Activated CD4-positive, alpha-beta memory T cell treated with anti-CD3 and anti-CD28 coated beads for 36 hours (primary cell): Measurements from ENCODE around the gene CYYR1. TPM values are rescaled to one million over a fixed set of nuclear protein-coding genes. Genes with fewer than 3 reads are reported as not detected.

Experiments
- CTCF ChIA-PET: fragments of 350-600 bp; sonication (Branson Sonifier 250); formaldehyde crosslinking; loops from one replicate; lab custom pipeline; 2021; ENCODE audit warnings: antibody characterized with exemption, inconsistent platforms; lab: Charles Lee
- POLR2A ChIA-PET: fragments of 350-600 bp; sonication (Branson Sonifier 250); formaldehyde crosslinking; loops from one replicate; lab custom pipeline; 2021; ENCODE audit warnings: antibody characterized with exemption; lab: Charles Lee
- DNase-seq: peaks from one replicate; pipeline ENCODE4 v3.0.0-alpha.2; 2020
- H3K27ac Mint-ChIP-seq: one replicate; pipeline ENCODE4 v1.8.0; 2021; ENCODE audit warnings: mixed read lengths
- H3K27me3 Mint-ChIP-seq: one replicate; pipeline ENCODE4 v1.8.0; 2021; ENCODE audit warnings: mixed read lengths
- H3K36me3 Mint-ChIP-seq: one replicate; pipeline ENCODE4 v1.8.0; 2021; ENCODE audit warnings: mixed read lengths
- H3K4me1 Mint-ChIP-seq: one replicate; pipeline ENCODE4 v1.8.0; 2021; ENCODE audit warnings: low read depth, mixed read lengths
- H3K4me3 Mint-ChIP-seq: one replicate; pipeline ENCODE4 v1.8.0; 2021; ENCODE audit warnings: mild to moderate bottlenecking, mixed read lengths
- H3K9me3 Mint-ChIP-seq: one replicate; pipeline ENCODE4 v1.8.0; 2021; ENCODE audit warnings: mixed read lengths
- intact Hi-C: fragments of 100-400 bp; cut with micrococcal nuclease; formaldehyde crosslinking; loops from one replicate; pipeline ENCODE4 v1.15.1; 2023
- total RNA-seq, 2 experiments: library from RNA; stranded (reverse); gene quantifications; one replicate each; pipeline ENCODE4 v1.2.3, GENCODE V29; 2021

Gene CYYR1
- total RNA-seq, 2 experiments from 2014 or later, result not detected

GRCh38 chr21:26445440-26445839, 127.6 kb downstream of the CYYR1 start:
- Mint-ChIP-seq H3K9me3 (no peaks in the 10 kb centered on the region), H3K4me1 (no peaks in the 10 kb centered on the region), H3K27me3 (no peaks in the 10 kb centered on the region), H3K27ac (no peak overlapping the region), H3K4me3 (no peak overlapping the region), H3K36me3 (no peaks in the 10 kb centered on the region)
- intact Hi-C loops, result no loop called here
- no peak for DNase-seq
- POLR2A ChIA-PET, result no interaction called here
- CTCF ChIA-PET, result no interaction called here

GRCh38 chr21:26444646-26445045, 128.4 kb downstream of the CYYR1 start:
- Mint-ChIP-seq H3K4me3 (no peak overlapping the region), H3K4me1 (no peaks in the 10 kb centered on the region), H3K36me3 (no peaks in the 10 kb centered on the region), H3K27me3 (no peaks in the 10 kb centered on the region), H3K27ac (no peak overlapping the region), H3K9me3 (no peaks in the 10 kb centered on the region)
- ChIA-PET CTCF (no interaction called here), POLR2A (no interaction called here)
- DNase-seq, result no peak
- intact Hi-C loops, result no loop called here

- Mint-ChIP-seq H3K4me3 (no peak overlapping the region), H3K9me3 (no peaks in the 10 kb centered on the region), H3K4me1 (no peaks in the 10 kb centered on the region), H3K27me3 (no peaks in the 10 kb centered on the region), H3K27ac (no peak overlapping the region), H3K36me3 (no peaks in the 10 kb centered on the region)
- POLR2A ChIA-PET, result no interaction called here
- no peak for DNase-seq
- intact Hi-C loops, result no loop called here
- CTCF ChIA-PET, result no interaction called here
Observed at GRCh38 chr21:26443867-26444266, 129.2 kb downstream of the CYYR1 start.

DNA sequence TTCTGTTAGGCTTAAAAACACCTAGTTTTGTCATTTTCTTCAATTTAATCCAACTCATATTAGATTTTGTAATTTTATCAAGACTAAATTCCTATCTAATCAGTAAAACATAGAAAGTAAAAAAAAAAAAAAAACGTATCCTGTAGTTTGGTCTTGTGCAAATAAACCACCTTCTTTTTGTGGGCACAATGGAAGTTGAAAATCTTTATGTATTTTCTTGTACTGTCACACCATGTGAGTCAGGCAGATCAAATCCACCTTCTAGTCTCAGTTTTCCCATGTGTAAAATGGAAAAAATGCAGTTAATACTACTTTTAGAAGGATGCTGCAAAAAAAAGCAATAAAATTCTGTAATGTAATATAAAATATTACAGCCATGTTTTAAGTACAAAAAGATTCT, 129.8 kb downstream of the CYYR1 start:
- ChIA-PET CTCF (no interaction called here), POLR2A (no interaction called here)
- intact Hi-C loops, result no loop called here
- no peaks in the 10 kb centered on the region for H3K36me3 Mint-ChIP-seq
- no peak overlapping the region for H3K27ac Mint-ChIP-seq
- H3K4me1 Mint-ChIP-seq, result no peaks in the 10 kb centered on the region
- no peak for DNase-seq
- H3K27me3 Mint-ChIP-seq, result no peaks in the 10 kb centered on the region
- no peak overlapping the region for H3K4me3 Mint-ChIP-seq
- no peaks in the 10 kb centered on the region for H3K9me3 Mint-ChIP-seq

DNA sequence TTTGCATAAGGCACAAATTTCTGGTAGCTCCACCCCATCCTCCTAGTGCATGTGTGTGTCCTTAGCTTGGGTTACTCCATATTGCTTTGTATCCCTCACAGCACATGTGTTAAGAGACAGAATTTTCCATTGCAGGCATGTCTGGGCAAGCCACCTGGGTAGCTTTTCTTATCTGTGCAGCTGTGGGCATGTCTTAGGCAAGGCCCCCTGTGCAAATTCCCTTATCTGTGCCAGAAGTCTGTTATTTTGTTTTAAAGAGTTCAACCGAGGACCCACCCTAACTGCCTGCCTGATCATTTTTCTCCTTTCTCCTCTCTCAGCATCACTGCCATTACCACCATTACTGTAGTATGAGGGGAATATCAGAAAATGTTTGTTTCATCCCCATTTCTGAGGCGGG, 131.9 kb downstream of the CYYR1 start:
- no peaks in the 10 kb centered on the region for H3K36me3 Mint-ChIP-seq
- H3K4me1 Mint-ChIP-seq, result no peaks in the 10 kb centered on the region
- H3K27me3 Mint-ChIP-seq, result no peaks in the 10 kb centered on the region
- no peak for DNase-seq
- H3K4me3 Mint-ChIP-seq, result no peak overlapping the region
- no peak overlapping the region for H3K27ac Mint-ChIP-seq
- ChIA-PET POLR2A (no interaction called here), CTCF (no interaction called here)
- no peaks in the 10 kb centered on the region for H3K9me3 Mint-ChIP-seq
- intact Hi-C loops, result no loop called here

DNA sequence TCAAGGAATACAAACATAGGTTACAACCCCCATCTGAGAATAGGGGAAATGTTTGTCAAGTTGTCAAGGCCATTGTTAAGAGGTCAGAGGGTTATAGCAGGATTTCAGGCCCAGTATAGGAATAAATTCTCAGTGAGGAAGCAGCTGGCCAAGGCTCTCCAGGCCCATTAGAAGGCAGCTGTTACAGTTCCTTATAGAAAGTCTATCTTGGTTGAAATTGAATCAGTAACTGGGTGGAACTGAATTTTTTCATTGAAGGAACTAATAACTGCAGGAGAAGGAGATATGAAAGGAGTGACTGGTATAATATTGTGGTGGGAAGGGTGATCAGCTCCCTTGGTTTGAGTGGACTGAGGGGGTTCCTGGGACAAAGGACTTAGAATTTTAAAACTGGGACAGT, 134.1 kb downstream of the CYYR1 start:
- POLR2A ChIA-PET, result no interaction called here
- no peak overlapping the region for H3K27ac Mint-ChIP-seq
- CTCF ChIA-PET, result no interaction called here

DNA sequence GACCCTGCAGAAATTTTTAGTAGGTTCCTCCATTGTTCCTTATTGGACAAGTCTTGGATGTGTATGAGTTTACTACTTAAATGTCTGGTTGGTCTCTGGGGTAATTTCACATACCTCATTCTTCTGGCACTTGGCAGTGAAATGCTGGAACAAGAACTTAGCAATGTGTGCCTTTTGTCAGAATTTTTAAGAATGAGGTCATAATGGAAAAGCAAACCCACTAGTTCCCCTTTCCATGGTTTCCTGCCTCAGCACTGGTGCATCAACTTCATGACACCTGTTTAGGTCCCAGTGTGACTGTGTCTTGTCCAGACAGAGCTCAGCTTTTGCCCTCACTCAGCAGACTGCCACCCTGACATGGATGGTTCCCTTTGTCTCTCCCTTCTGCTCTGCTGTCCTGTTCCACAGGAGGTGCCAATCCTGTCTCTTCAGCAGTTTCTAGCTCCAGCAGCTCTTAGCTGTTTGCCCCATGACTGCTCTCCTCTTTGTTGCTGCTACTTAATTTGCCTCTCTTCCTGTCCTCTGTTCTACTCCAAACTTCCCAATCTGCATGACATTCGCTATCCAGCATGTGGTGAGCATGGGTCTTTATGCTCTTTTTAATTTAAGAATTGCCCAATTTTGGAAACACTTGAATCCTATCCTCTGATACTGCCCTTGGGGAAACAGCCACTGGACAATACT, 135.6 kb downstream of the CYYR1 start:
- H3K9me3 Mint-ChIP-seq, result no peaks in the 10 kb centered on the region
- ChIA-PET CTCF (no interaction called here), POLR2A (no interaction called here)
- no peak for DNase-seq
- intact Hi-C loops, result no loop called here
- no peaks in the 10 kb centered on the region for H3K27me3 Mint-ChIP-seq
- H3K4me3 Mint-ChIP-seq, result no peak overlapping the region
- H3K36me3 Mint-ChIP-seq, result no peaks in the 10 kb centered on the region
- no peaks in the 10 kb centered on the region for H3K4me1 Mint-ChIP-seq
- no peak overlapping the region for H3K27ac Mint-ChIP-seq

More for the DNA sequence above, 134.1 kb downstream of the CYYR1 start:
- Mint-ChIP-seq H3K9me3 (no peaks in the 10 kb centered on the region), H3K4me1 (no peaks in the 10 kb centered on the region), H3K4me3 (no peak overlapping the region), H3K27me3 (no peaks in the 10 kb centered on the region), H3K36me3 (no peaks in the 10 kb centered on the region)
- intact Hi-C loops, result no loop called here
- DNase-seq, result no peak

DNA sequence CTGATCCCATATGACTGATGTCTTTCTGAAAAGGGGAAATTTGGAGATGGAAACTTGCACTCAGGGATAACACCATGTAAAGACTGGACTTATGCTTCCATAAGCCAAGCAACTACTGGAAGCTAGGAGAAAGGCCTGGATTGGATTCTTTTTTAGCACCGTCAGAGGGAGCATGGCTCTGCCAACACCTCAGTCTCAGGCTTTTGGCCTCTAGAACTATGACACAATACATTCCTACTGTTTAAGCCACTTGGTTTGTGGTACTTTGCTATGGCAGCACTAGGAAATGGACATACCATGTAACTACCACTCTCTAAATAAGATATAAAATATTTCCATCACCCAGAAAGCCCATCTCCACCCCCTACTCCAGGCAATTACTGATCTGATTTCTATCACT, 139.7 kb downstream of the CYYR1 start:
- CTCF ChIA-PET, result no interaction called here
- H3K4me3 Mint-ChIP-seq, result no peak overlapping the region
- DNase-seq, result no peak
- no peaks in the 10 kb centered on the region for H3K27me3 Mint-ChIP-seq
- H3K9me3 Mint-ChIP-seq, result no peaks in the 10 kb centered on the region
- no peak overlapping the region for H3K27ac Mint-ChIP-seq
- intact Hi-C loops, result no loop called here
- no peaks in the 10 kb centered on the region for H3K4me1 Mint-ChIP-seq
- POLR2A ChIA-PET, result no interaction called here
- no peaks in the 10 kb centered on the region for H3K36me3 Mint-ChIP-seq

- Mint-ChIP-seq H3K9me3 (no peaks in the 10 kb centered on the region), H3K27me3 (no peaks in the 10 kb centered on the region), H3K4me1 (no peaks in the 10 kb centered on the region), H3K4me3 (no peak overlapping the region), H3K36me3 (no peaks in the 10 kb centered on the region), H3K27ac (no peak overlapping the region)
- ChIA-PET CTCF (no interaction called here), POLR2A (no interaction called here)
- DNase-seq, result no peak
- intact Hi-C loops, result no loop called here
Observed at GRCh38 chr21:26432410-26432809, 140.7 kb downstream of the CYYR1 start.

DNA sequence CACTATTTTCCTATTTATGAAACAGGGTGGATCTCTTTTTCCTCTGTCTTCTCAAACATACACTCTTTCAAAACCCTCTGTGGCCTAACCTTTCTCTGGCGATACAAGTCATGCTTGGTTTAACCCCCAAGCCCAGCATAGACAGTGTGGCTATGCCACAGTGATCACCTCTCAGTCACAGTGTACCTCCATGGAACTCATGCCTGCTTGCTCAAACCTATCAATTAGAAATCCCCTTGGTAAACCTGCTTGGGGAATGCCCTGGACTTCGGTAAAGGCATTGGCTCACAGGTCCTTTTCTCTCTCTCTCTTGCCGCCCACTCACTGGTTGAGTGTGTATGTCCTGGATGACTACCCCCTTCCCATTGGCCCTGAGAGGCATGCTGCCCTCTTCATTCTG, 147.5 kb downstream of the CYYR1 start:
- Mint-ChIP-seq H3K27me3 (no peaks in the 10 kb centered on the region), H3K4me1 (no peaks in the 10 kb centered on the region), H3K9me3 (no peaks in the 10 kb centered on the region), H3K27ac (no peak overlapping the region), H3K36me3 (no peaks in the 10 kb centered on the region), H3K4me3 (no peak overlapping the region)
- ChIA-PET POLR2A (no interaction called here), CTCF (no interaction called here)
- intact Hi-C loops, result no loop called here
- peak; percentile 9 for DNase-seq

DNA sequence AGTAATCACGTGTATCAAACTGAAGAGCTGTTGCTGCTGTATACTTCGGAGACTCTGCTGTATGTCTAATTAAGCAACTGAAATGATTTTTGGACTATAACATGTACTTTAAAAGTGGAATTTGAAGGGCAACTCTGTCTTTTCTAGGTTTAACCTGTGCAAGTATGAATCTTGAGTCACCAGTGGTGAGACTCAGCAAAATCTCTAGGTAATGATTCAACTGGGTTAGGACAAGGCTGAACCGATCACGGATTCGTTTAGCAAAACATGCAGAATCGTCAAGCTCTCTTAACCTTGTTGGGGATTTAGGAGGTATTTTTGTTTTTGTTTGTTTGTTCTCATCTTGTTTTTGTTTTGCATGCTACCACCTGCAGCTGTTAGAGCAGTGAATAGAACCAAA, 149.6 kb downstream of the CYYR1 start:
- Mint-ChIP-seq H3K27ac (no peak overlapping the region), H3K36me3 (no peaks in the 10 kb centered on the region), H3K4me1 (no peaks in the 10 kb centered on the region), H3K27me3 (no peaks in the 10 kb centered on the region), H3K9me3 (no peaks in the 10 kb centered on the region), H3K4me3 (no peak overlapping the region)
- ChIA-PET CTCF (no interaction called here), POLR2A (no interaction called here)
- DNase-seq, result no peak
- intact Hi-C loops, result no loop called here

DNA sequence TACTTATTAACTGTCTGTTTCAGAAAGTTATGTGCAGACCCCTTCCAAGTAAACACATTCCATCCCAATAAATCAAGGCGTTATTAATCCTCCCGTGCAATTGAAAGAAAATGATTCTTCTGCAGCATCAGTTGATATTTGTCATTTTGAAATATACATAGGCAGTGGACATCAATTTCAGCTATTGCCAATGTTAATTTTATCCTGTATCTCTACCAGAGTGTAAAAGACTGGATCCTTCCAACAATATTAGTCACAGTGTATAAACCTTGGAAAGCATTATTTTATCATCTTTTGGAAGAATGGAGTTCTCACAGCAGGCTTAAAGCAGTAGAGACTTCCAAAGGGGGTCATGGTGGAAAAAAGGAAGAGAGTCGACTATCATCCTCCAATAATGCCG, 150.4 kb downstream of the CYYR1 start:
- no peaks in the 10 kb centered on the region for H3K9me3 Mint-ChIP-seq
- no peak overlapping the region for H3K4me3 Mint-ChIP-seq
- no peaks in the 10 kb centered on the region for H3K4me1 Mint-ChIP-seq
- H3K27me3 Mint-ChIP-seq, result no peaks in the 10 kb centered on the region
- ChIA-PET POLR2A (no interaction called here), CTCF (no interaction called here)
- intact Hi-C loops, result no loop called here
- H3K27ac Mint-ChIP-seq, result no peak overlapping the region
- DNase-seq, result no peak
- H3K36me3 Mint-ChIP-seq, result no peaks in the 10 kb centered on the region

DNA sequence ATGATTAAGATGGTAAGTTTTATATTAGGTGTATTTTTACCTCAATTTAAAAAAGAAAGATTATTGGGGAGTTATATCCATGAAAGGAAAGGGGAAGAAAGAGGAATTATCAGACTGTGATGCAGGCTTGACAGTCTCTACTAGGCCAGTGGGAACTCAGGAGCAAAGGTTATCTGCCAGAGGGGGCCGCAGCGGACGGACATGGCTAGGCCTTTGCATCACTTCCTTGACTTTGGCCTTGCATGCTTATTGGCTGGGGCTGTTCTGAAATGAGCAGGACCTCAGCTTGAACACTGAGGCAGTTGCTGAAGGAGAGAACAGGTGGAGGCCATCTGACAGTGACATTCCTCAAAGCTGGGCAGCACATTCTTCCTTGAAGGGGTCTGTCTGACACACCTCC, 150.9 kb downstream of the CYYR1 start:
- ChIA-PET CTCF (no interaction called here), POLR2A (no interaction called here)
- no peak overlapping the region for H3K27ac Mint-ChIP-seq
- H3K27me3 Mint-ChIP-seq, result peaks cover 2% of the 10 kb centered on the region
- H3K4me1 Mint-ChIP-seq, result no peaks in the 10 kb centered on the region
- DNase-seq, result no peak
- no peaks in the 10 kb centered on the region for H3K9me3 Mint-ChIP-seq
- no peaks in the 10 kb centered on the region for H3K36me3 Mint-ChIP-seq
- H3K4me3 Mint-ChIP-seq, result no peak overlapping the region
- intact Hi-C loops, result no loop called here
